Heart left ventricle (tissue), 16 donors: ENCODE data around the gene ASTL. TPM values are rescaled to one million over a fixed set of nuclear protein-coding genes. Genes with fewer than 3 reads are reported as not detected.
A peak's percentile ranks its signal among the peaks of the same experiment; 100 is the strongest.

Experiments
- ATAC-seq, 4 donors: fragments of 200-7000 bp; cut with Tn5 transposase; one replicate each; pipeline ENCODE4 v1.9.1; 2020 to 2022; ENCODE audit warnings: moderate library complexity in 4 of 4, mild to moderate bottlenecking in 3 of 4, moderate number of reproducible peaks in 1 of 4
- DNase-seq, 5 donors: peaks; one replicate each; pipeline ENCODE4 v3.0.0-alpha.2; 2020
- H3K27ac ChIP-seq, 12 donors: fragments of 200-600 bp; sonication (generic) in 4 of 12; one replicate each; pipeline versions ENCODE4 v1.5.0 to v1.8.0; 2016 to 2022; ENCODE audit warnings: mild to moderate bottlenecking in 2 of 12
- H3K27me3 ChIP-seq, 9 donors: fragments of 200-600 bp; sonication (generic) in 2 of 9; one replicate each; pipeline versions ENCODE4 v1.5.1 to v1.8.0; 2016 to 2022; ENCODE audit warnings: mild to moderate bottlenecking in 3 of 9
- H3K36me3 ChIP-seq, 9 donors: fragments of 200-600 bp; sonication (generic) in 2 of 9; one replicate each; pipeline versions ENCODE4 v1.5.0 to v1.8.0; 2018 to 2022; ENCODE audit warnings: mild to moderate bottlenecking in 2 of 9
- H3K4me1 ChIP-seq, 12 donors: fragments of 200-600 bp; sonication (generic) in 4 of 12; one replicate each; pipeline versions ENCODE4 v1.5.0 to v1.8.0; 2016 to 2022; ENCODE audit warnings: mild to moderate bottlenecking in 3 of 12
- H3K4me3 ChIP-seq, 12 donors: fragments of 200-600 bp; sonication (generic) in 4 of 12; one replicate each; pipeline versions ENCODE4 v1.5.0 to v1.8.0; 2017 to 2022; ENCODE audit warnings: mild to moderate bottlenecking in 9 of 12, moderate library complexity in 4 of 12
- H3K9me3 ChIP-seq, 12 donors: fragments of 200-600 bp; sonication (generic) in 4 of 12; one replicate each; pipeline versions ENCODE4 v1.5.0 to v1.8.0; 2016 to 2022; ENCODE audit warnings: mild to moderate bottlenecking in 1 of 12
- POLR2A ChIP-seq, 2 donors: fragments of 450-650 bp; IDR thresholded peaks; one replicate each; pipeline ENCODE4 v1.6.1; 2017; ENCODE audit warnings: antibody characterized with exemption in 2 of 2, mild to moderate bottlenecking in 2 of 2, moderate library complexity in 2 of 2
- WGBS, 4 donors: extraction: QIAGEN DNeasy Blood & Tissue Kit in 2 of 4; methylation state at CpG; one replicate each; pipeline versions ENCODE4 v1.1.5 to v1.1.7; 2013 to 2018; 5-methylcytosine and 5-hydroxymethylcytosine counted together
- intact Hi-C, 10 donors: fragments of 100-400 bp; cut with DNase I; formaldehyde crosslinking; loops; one replicate each; pipeline versions ENCODE4 v1.11.1 to v1.14.2; 2022
- polyA plus RNA-seq, 2 donors: library from polyadenylated mRNA; stranded (reverse); fragments of 200-250 nt; gene quantifications; one replicate each; pipeline ENCODE4 v1.2.3, GENCODE V29; 2013
- total RNA-seq, 9 donors: library from RNA; depleted of rRNA in 2 of 9; stranded (reverse); fragments of >200 nt in 2 of 9; fragmentation: NEBNext Ultra II Directional in 3 of 9; extraction: Animal tissue kit (Norgen Biotek cat#: 25700) in 3 of 9; gene quantifications; one replicate each; pipeline versions ENCODE4 v1.1.0 to v1.2.4, GENCODE V29; 2016 to 2023
- TF ChIP-seq, protein P1 (sequence below), 12 donors: fragments of 200-600 bp; sonication (generic) in 4 of 12; IDR thresholded peaks; one replicate each; pipeline versions ENCODE4 v1.5.0 to v1.8.0; 2018 to 2022; ENCODE audit warnings: antibody characterized with exemption in 12 of 12, mild to moderate bottlenecking in 5 of 12
- donor health status: ischemic (EF 13 %, LVEDD 7.1; RV severe dilation, severe dysfunction).
- donor health status: healthy with polysubstance abuse.
- donor health status: DM: no; HTN: yes; CAD: no.
- donor health status: DM: no; HTN: no; CAD: no.
- donor health status: ischemic (EF 25% LVEDD 6.9; RV normal size, moderate dysfunction).
- donor health status: ischemic (EF 25% LVEDD 5.7; RV mildly dilated, moderate dysfunction).
- donor health status: healthy.
- donor health status: DM: yes; HTN: yes; CAD: no.
- donor health status: ischemic (EF 35%, LVEDD 5.7; RV mildly dilated, moderate dysfunction).
- donor health status: nonischemic (EF 11% LVEDD 7.7; RV severe dilation, severe dysfunction).
- donor health status: DM: yes; HTN: yes; CAD: no.
- donor health status: PGD.
- donor health status: ischemic (EF 29% LVEDD 5.4; RV normal size, mild dysfunction).
- donor health status: nonischemic (EF 23%, LVEDD 6.1; RV moderate dilation, normal function).

The ASTL gene
- total and polyA plus RNA-seq, 11 donors: 0.14 TPM; not detected in 10

DNA sequence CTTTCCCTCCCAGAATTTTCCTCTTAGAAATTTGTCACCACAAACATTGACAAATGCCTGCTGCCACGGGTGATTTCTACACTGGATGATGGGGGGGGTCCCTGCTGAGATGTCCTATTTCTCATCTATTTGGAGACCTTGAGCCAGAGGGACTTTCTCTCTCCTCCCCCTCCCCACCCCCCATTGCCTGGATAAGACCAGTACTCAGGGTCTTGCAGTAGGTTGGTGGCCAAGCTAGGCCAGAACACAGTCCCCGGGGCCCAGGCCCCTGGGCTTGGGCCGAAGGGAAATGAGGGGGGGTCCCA, 7.5 kb upstream of the ASTL start:
- no peak for TF ChIP-seq POLR2A (IDR thresholded peaks at IDR 0.05)
- TF ChIP-seq, protein P1, sequence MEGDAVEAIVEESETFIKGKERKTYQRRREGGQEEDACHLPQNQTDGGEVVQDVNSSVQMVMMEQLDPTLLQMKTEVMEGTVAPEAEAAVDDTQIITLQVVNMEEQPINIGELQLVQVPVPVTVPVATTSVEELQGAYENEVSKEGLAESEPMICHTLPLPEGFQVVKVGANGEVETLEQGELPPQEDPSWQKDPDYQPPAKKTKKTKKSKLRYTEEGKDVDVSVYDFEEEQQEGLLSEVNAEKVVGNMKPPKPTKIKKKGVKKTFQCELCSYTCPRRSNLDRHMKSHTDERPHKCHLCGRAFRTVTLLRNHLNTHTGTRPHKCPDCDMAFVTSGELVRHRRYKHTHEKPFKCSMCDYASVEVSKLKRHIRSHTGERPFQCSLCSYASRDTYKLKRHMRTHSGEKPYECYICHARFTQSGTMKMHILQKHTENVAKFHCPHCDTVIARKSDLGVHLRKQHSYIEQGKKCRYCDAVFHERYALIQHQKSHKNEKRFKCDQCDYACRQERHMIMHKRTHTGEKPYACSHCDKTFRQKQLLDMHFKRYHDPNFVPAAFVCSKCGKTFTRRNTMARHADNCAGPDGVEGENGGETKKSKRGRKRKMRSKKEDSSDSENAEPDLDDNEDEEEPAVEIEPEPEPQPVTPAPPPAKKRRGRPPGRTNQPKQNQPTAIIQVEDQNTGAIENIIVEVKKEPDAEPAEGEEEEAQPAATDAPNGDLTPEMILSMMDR (IDR thresholded peaks at IDR 0.05): no peak
- DNase-seq: no peak
- Histone ChIP-seq H3K36me3 (peaks cover 0 to 9% (median 0%) of the 10 kb centered on the region in 9 donors), H3K4me3 (peak overlapping the region in 8 of 12 donors; percentile 47 to 69 (median 60)), H3K9me3 (no peaks in the 10 kb centered on the region), H3K4me1 (peaks cover 0 to 60% (median 27%) of the 10 kb centered on the region in 12 donors), H3K27me3 (peaks cover 0 to 7% (median 0%) of the 10 kb centered on the region in 9 donors), H3K27ac (peak overlapping the region; percentile 4 to 90 (median 50))
- intact Hi-C loops: loop anchor here in 3 of 10 donors (5.0 to 10.0 kb wide), 4 partner anchors 62 to 369 kb away; partner anchors contain the start of genes CIAO1 (in 2 of the 3), TMEM127 (in 2 of the 3) and STARD7 (in 1 of the 3)
- no peak for ATAC-seq
- WGBS, 4 donors: 50 to 56% (median 51%) methylated on average over 3 of the region's 3 CpGs

DNA sequence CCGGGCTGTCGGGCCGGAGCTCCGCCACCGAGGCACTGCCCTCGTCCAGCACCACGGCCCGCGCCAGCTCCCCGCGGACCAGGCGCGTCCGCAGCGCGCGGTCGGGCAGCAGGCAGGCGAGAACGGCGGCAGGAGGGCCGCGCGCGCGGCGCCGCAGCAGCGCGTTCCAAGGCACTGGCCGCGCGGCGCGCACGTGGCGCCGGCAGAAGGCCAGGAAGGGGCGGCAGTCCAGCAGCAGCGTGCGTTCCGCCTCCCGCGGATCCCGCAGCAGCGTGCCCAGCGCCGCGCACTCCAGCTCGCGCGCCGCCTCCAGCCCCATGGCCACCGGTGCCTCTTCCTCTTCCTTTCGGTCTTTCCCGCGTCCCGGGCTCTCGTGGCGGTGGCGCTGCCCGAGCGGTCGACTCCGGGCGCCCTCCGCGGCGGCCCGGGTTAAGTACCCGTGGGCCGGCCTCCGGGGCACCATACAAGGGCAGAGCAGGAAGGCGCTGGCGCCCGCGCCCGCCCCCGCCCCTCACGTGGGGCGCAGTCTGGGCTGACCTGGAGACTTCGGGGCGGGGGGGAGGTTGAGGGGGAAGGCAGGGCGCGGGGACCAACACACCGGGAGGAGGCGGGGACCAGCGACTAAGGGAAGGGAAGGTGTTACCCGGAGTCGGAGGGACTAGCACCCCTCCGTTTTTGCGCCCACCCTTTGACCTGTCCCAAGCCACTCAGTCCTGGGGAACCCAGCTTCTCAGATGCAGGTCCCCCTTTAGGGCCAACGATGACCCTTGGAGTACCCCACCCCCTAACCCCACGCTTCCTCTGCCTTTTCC, 6.9 kb upstream of the ASTL start, which contains the start of gene DUSP2:
TSS of gene DUSP2 (minus strand) at position 405 of the 812 bp plus-strand sequence. CDS start at position 319, 86 bp downstream.
- Histone ChIP-seq H3K4me3 (peak within 1 kb of the TSS; percentile 29 to 69 (median 56)), H3K9me3 (no peaks in the 10 kb centered on the region), H3K27me3 (peaks cover 0 to 7% (median 0%) of the 10 kb centered on the region in 9 donors), H3K4me1 (peaks cover 0 to 60% (median 27%) of the 10 kb centered on the region in 12 donors), H3K27ac (peak within 1 kb of the TSS; percentile 4 to 90 (median 50)), H3K36me3 (peaks cover 0 to 9% (median 0%) of the 10 kb centered on the region in 9 donors)
- WGBS, 4 donors: 3 to 6% (median 5%) methylated on average over 55 to 94 of the region's 94 CpGs
- DNase-seq (peak; percentile 77 to 89 (median 79)), ATAC-seq (peak; percentile 66 to 91 (median 85))
- intact Hi-C loops: loop anchor here in 3 of 10 donors (5.0 to 10.0 kb wide), 4 partner anchors 62 to 370 kb away; partner anchors contain the start of genes CIAO1 (in 2 of the 3), TMEM127 (in 2 of the 3) and STARD7 (in 1 of the 3)
- TF ChIP-seq POLR2A (IDR thresholded peaks at IDR 0.05): peak in 1 of 2 donors; percentile 60
- TF ChIP-seq, protein P1 (IDR thresholded peaks at IDR 0.05): peak in 2 of 12 donors; percentile 20 to 26

DNA sequence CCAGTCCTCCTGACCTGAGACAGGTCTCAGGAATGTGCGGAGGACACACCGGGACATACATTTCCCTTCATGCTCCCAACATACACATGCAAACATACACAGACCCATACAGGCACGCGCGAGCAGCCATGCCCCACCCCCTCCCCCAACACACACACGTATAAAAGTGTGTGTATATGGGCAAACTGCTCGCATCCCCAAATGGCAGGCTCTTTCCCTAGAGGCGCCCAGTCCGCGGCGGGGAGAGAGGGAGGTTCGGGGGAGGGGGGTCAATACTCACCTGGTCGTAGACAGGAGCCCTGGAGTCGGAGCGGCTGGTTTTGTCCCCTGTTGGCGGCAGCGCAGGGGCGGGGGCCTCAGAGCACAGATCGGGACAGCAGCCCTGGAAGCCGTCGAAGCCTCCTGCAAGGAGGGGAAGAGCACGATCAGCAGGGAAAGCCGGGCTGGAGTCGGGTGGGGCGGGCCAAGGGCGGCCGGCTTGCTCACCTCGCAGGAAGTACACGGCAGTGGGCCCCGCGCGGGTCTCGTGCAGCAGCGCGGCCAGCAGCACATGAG, 6.3 kb upstream of the ASTL start:
- no peaks in the 10 kb centered on the region for H3K9me3 ChIP-seq
- intact Hi-C loops: loop anchor here in 4 of 10 donors (5.0 to 10.0 kb wide), 5 partner anchors 63 to 370 kb away; partner anchors contain the start of genes CIAO1 (in 3 of the 4), TMEM127 (in 3 of the 4), NEURL3 (in 1 of the 4) and STARD7 (in 1 of the 4)
- ATAC-seq: no peak
- peak overlapping the region; percentile 29 to 69 (median 56) for H3K4me3 ChIP-seq
- H3K4me1 ChIP-seq: peaks cover 0 to 60% (median 27%) of the 10 kb centered on the region in 12 donors
- peaks cover 0 to 9% (median 0%) of the 10 kb centered on the region in 9 donors for H3K36me3 ChIP-seq
- 12 to 20% (median 14%) methylated on average over 19 to 35 of the region's 35 CpGs for WGBS, 4 donors
- DNase-seq: no peak
- peak overlapping the region in 5 of 12 donors; percentile 40 to 90 (median 64) for H3K27ac ChIP-seq
- TF ChIP-seq, protein P1 (IDR thresholded peaks at IDR 0.05): no peak
- TF ChIP-seq POLR2A (IDR thresholded peaks at IDR 0.05): no peak
- H3K27me3 ChIP-seq: peaks cover 0 to 7% (median 0%) of the 10 kb centered on the region in 9 donors
